CD4-positive, alpha-beta T cell treated with Interleukin-4 for 1 hour (primary cell): Measurements from ENCODE around the gene SYPL2.

Experiments used
- DNase-seq, 2 donors: peaks; one replicate each; pipeline ENCODE4 v3.0.0-alpha.2; 2020 to 2022

Gene SYPL2

GRCh38 chr1:109493227-109493626 lies 26.9 kb downstream of the SYPL2 start:
- DNase-seq: no peak

GRCh38 chr1:109493805-109494539 lies 27.6 kb downstream of the SYPL2 start, which contains the start of gene CYB561D1:
Gene CYB561D1, plus strand, starts transcription at chr1:109494094. Its CDS starts 46 bp downstream, at chr1:109494140.
- peak; percentile 87 to 88 for DNase-seq

- no peak for DNase-seq
Measured at GRCh38 chr1:109495738-109496137, 29.4 kb downstream of the SYPL2 start.

- no peak for DNase-seq
Measured at GRCh38 chr1:109497449-109498160, 31.3 kb downstream of the SYPL2 start.

- peak in 1 of 2 donors; percentile 39 for DNase-seq
Measured at GRCh38 chr1:109498161-109498801, 31.9 kb downstream of the SYPL2 start.

- no peak for DNase-seq
Measured at GRCh38 chr1:109499081-109499480, 32.7 kb downstream of the SYPL2 start.

- DNase-seq: peak; percentile 65 to 70
Measured at GRCh38 chr1:109499661-109500536, 33.6 kb downstream of the SYPL2 start.

- DNase-seq: no peak
Measured at GRCh38 chr1:109500941-109501381, 34.6 kb downstream of the SYPL2 start.

- no peak for DNase-seq
Measured at GRCh38 chr1:109501644-109502363, 35.5 kb downstream of the SYPL2 start.

- DNase-seq: peak; percentile 73 to 80
Measured at GRCh38 chr1:109502364-109502851, 36.1 kb downstream of the SYPL2 start.

- peak in 1 of 2 donors; percentile 36 for DNase-seq
Measured at GRCh38 chr1:109503935-109504334, 37.6 kb downstream of the SYPL2 start.

GRCh38 chr1:109504974-109505373 lies 38.6 kb downstream of the SYPL2 start:
- no peak for DNase-seq

- no peak for DNase-seq
Measured at GRCh38 chr1:109508001-109508872, 41.9 kb downstream of the SYPL2 start.

- no peak for DNase-seq
Measured at GRCh38 chr1:109508873-109509175, 42.5 kb downstream of the SYPL2 start.

GRCh38 chr1:109509176-109510134 lies 43.1 kb downstream of the SYPL2 start, which contains the start of gene AMIGO1:
Gene AMIGO1, minus strand, starts transcription at chr1:109509727. Its CDS starts 815 bp downstream, at chr1:109508912.
- DNase-seq: peak; percentile 47 to 61

GRCh38 chr1:109513110-109513710 lies 46.9 kb downstream of the SYPL2 start:
- no peak for DNase-seq

- no peak for DNase-seq
Measured at GRCh38 chr1:109514846-109515245, 48.5 kb downstream of the SYPL2 start.

- DNase-seq: no peak
Measured at GRCh38 chr1:109516872-109517271, 50.5 kb downstream of the SYPL2 start.

- no peak for DNase-seq
Measured at GRCh38 chr1:109517337-109517736, 51.0 kb downstream of the SYPL2 start.
